D721Med (cell line): ENCODE results near the gene CXorf51A.
"Not testable (repeated sequence)": the region's sequence is repeated elsewhere in the genome, so short reads cannot be mapped to it uniquely, and the experiment has no call there.

Source experiments
- DNase-seq: peaks from one replicate; pipeline ENCODE4 v3.0.0; 2011; ENCODE audit warnings: low spot score; ENCODE audit not compliant: insufficient read length
- FAIRE-seq: peaks from 2 replicates; lab custom pipeline; 2011; peaks lifted over from hg19 to GRCh38; lab: Jason Lieb, UNC
- TF ChIP-seq, protein P1 (sequence below): IDR thresholded peaks from 2 replicates; pipeline ENCODE4 v1.5.1; 2012; ENCODE audit warnings: mild to moderate bottlenecking, control low read depth; ENCODE audit not compliant: insufficient read depth; ENCODE audit errors: missing control alignments

CXorf51A gene

DNA sequence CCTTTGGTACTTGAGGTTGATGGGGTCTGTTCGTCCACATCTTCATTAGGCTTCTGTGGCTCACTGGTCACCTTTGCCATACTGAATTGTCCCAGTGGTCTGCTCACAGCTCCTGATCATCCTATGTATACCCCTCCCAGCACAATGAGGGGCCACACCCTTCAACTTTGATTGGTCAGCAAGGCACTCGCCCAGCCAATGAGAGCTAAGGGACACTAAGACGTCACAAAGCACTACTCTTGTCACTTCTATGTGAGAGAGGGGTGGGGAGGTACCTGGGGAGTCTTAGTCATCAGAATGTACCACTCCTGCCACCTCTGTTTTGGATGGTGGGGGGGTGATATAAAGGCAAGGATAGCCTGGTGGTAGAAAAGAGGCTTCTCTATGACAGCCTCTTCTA lies at the start of gene CXorf51A:
TSS of gene CXorf51A (minus strand) at position 101 of the 400 bp plus-strand sequence. CDS start at position 80, 21 bp downstream.
- DNase-seq, FAIRE-seq: not testable (repeated sequence)

DNA sequence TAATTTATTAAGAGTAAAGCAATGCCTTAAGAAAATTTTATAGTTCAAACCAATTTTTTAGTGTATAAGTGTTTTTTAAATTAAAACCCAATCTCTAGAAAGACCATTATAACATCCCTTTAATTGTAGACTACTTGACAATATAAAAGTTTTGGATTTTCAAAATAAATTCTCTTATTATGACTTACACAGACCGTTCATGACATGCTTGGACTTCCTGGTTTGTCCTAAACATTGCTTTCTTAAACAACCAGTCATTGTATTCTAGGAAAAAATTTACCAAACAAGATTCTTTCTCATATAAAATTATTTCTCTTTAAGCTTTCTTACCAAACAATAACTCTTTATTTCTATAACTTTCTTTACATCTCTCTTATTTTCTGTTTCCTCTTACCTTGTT lies 49.0 kb upstream of the CXorf51A start:
- DNase-seq: no peak
- TF ChIP-seq, protein P1, sequence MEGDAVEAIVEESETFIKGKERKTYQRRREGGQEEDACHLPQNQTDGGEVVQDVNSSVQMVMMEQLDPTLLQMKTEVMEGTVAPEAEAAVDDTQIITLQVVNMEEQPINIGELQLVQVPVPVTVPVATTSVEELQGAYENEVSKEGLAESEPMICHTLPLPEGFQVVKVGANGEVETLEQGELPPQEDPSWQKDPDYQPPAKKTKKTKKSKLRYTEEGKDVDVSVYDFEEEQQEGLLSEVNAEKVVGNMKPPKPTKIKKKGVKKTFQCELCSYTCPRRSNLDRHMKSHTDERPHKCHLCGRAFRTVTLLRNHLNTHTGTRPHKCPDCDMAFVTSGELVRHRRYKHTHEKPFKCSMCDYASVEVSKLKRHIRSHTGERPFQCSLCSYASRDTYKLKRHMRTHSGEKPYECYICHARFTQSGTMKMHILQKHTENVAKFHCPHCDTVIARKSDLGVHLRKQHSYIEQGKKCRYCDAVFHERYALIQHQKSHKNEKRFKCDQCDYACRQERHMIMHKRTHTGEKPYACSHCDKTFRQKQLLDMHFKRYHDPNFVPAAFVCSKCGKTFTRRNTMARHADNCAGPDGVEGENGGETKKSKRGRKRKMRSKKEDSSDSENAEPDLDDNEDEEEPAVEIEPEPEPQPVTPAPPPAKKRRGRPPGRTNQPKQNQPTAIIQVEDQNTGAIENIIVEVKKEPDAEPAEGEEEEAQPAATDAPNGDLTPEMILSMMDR: no peak
- FAIRE-seq: no peak

DNA sequence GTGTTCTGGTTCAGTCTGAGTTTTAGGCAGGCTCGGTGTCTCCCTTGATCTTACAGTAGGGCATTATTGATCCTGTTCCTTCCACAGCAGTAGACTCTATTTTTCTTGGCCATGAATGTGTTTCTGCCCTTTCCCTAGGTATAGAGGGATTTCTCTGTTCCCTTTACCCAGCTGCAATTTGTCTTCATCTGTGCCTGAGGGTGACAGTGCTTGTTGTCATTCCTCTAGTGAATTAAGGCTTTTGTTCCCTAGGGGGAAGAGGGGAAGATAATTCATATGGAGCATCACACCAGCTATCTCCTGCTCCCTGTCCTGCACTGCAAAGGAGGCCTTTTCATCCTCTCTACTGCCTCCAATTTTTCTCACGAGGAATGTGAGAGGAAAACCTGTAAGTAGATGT lies 39.7 kb upstream of the CXorf51A start:
- no peak for DNase-seq
- FAIRE-seq: no peak
- TF ChIP-seq, protein P1: no peak

DNA sequence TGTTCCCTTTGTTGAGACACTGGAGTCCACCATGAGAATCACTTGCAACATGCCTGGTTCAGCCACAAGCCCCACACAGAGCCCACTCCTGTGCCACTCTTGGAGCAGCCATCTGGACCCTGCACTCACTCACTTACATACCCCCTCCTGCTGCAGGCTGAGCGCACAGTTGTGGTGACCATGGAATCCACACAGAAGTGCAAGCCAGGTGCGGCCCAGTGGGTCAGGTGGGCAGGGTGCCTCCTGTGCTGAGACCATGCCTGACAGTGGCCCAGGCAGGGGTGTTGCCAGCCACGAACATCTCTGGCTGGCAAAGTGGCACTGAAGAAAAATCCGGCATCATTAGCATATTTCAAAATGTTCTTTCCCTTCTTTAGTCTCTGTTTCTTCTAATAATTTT lies 17.4 kb upstream of the CXorf51A start:
- TF ChIP-seq, protein P1: no peak
- FAIRE-seq (no peak), DNase-seq (no peak)

DNA sequence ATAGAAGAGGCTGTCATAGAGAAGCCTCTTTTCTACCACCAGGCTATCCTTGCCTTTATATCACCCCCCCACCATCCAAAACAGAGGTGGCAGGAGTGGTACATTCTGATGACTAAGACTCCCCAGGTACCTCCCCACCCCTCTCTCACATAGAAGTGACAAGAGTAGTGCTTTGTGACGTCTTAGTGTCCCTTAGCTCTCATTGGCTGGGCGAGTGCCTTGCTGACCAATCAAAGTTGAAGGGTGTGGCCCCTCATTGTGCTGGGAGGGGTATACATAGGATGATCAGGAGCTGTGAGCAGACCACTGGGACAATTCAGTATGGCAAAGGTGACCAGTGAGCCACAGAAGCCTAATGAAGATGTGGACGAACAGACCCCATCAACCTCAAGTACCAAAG lies 5.1 kb downstream of the CXorf51A start, which contains the start of gene CXorf51B:
TSS of gene CXorf51B (plus strand) at position 301 of the 400 bp plus-strand sequence. CDS start at position 322, 21 bp downstream.
- FAIRE-seq: not testable (repeated sequence)

More for the DNA sequence above, 5.1 kb downstream of the CXorf51A start, which contains the start of gene CXorf51B:
- not testable (repeated sequence) for DNase-seq
